ENCODE measurements around the gene SLC25A45.
"Not testable (repeated sequence)": the region's sequence is repeated elsewhere in the genome, so short reads cannot be mapped to it uniquely, and the experiment has no call there.

Gene SLC25A45

DNA sequence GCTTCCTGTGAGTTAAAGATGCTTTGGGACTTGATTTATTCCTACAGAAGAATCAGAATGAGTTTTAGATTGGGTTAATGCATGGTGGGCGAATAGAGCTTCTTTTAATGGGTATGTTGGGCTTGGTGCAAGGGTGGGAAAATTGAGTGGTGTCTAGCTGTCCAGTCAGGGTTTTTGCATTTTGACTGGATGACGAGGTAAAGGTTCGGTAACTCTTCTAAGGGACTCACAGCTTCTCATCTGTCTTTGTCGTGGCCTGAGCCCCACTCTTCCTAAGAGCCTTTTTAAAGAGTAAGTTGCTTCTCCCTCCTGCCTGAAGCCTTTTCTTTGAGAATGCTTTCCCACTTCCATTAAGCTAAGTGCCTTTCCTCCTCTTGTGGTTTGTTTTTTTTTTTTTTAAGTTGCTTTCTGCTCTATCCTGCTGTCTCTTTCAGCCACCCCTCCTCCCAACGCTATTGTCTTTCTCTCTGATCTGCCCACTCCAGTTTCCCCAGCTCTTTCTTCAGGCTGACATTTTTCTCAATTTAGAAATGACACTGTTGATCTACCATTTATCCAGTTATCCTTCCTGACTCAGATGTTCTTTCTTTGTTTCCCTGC, 47.6 kb downstream of the SLC25A45 start:
- ChIA-PET POLR2A (interaction anchor here (0.9 to 2.8 kb wide), 5 partner anchors 12 to 165 kb away, joined by 3 to 46 read pairs (median 3); partner anchors contain the start of gene TIGD3), CTCF (interaction anchor here (0.6 to 2.1 kb wide), 3 partner anchors 20 to 130 kb away, joined by 4 to 7 read pairs (median 5); no protein-coding TSS in a partner anchor)
- DNase-seq (ENCODE audit: extremely low spot score): no peak
- TF ChIP-seq SUZ12 (IDR thresholded peaks at IDR 0.05): no peak
- no peak for TF ChIP-seq NFRKB (IDR thresholded peaks at IDR 0.05)
- TF ChIP-seq CTBP1 (IDR thresholded peaks at IDR 0.05; ENCODE audit: borderline replicate concordance): no peak
- TF ChIP-seq ARNT (IDR thresholded peaks at IDR 0.05): no peak

DNA sequence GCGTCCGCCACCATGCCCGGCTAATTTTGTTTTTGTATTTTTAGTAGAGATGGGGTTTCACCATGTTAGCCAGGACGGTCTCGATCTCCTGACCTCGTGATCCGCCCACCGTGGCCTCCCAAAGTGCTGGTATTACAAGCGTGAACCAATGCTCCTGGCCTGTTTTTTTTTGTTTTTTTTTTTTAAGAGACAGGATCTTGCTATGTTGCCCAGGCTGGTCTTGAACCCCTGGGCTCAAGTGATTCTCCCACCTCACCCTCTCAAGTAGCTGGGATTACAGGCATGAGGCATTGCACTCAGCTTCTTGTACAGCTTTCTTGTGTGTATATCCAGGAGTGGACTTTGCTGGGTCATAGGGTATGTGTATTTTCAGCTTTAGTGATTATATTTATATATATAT, 49.9 kb downstream of the SLC25A45 start:
- POLR2A ChIA-PET: interaction anchor here (0.6 to 2.8 kb wide), 12 partner anchors 9 to 228 kb away, joined by 3 to 46 read pairs (median 7); partner anchors contain the start of genes CDC42EP2, POLA2 and TIGD3
- CTCF ChIA-PET: interaction anchor here (1.4 to 1.7 kb wide), 2 partner anchors 17 to 58 kb away, joined by 7 to 10 read pairs; no protein-coding TSS in a partner anchor

DNA sequence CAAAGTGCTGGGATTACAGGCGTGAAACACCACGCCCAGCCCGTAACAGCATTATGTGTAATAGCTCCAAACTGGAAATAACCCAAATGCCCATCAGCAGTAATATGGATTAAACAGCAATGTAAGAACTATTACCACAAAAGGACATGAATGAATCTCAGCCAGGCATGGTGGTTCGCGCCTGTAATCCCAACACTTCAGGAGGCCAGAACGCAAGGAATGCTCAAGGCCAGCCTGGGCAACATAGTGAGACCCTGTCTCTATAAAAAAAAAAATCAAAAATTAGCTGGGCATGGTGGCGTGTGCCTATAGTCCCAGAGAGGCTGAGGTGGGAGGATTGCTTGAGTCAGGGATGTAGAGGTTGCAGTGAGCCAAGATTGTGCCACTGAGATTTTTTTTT, 51.9 kb downstream of the SLC25A45 start:
- TF ChIP-seq, protein P1, sequence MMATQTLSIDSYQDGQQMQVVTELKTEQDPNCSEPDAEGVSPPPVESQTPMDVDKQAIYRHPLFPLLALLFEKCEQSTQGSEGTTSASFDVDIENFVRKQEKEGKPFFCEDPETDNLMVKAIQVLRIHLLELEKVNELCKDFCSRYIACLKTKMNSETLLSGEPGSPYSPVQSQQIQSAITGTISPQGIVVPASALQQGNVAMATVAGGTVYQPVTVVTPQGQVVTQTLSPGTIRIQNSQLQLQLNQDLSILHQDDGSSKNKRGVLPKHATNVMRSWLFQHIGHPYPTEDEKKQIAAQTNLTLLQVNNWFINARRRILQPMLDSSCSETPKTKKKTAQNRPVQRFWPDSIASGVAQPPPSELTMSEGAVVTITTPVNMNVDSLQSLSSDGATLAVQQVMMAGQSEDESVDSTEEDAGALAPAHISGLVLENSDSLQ (IDR thresholded peaks at IDR 0.05): no peak
- TF ChIP-seq SUZ12 (IDR thresholded peaks at IDR 0.05) (no peak), BHLHE40 (IDR thresholded peaks at IDR 0.05; ENCODE audit: borderline replicate concordance) (no peak), ELF4 (IDR thresholded peaks at IDR 0.05) (no peak), FOXK2 (IDR thresholded peaks at IDR 0.05) (no peak), ZNF384 (IDR thresholded peaks at IDR 0.05) (no peak), LEF1 (IDR thresholded peaks at IDR 0.05; ENCODE audit: borderline replicate concordance) (no peak), SP1 (IDR thresholded peaks at IDR 0.05) (no peak), ARNT (IDR thresholded peaks at IDR 0.05) (no peak)
- CTCF ChIA-PET: interaction anchor here (1.0 to 3.2 kb wide), 10 partner anchors 8 to 149 kb away, joined by 3 to 60 read pairs (median 5); partner anchors contain the start of gene CDC42EP2
- POLR2A ChIA-PET: interaction anchor here (0.7 to 2.7 kb wide), 5 partner anchors 14 to 170 kb away, joined by 3 to 15 read pairs (median 3); partner anchors contain the start of genes CDC42EP2 and POLA2
- no peak for DNase-seq (ENCODE audit: extremely low spot score)

More for the DNA sequence above, 49.9 kb downstream of the SLC25A45 start:
- DNase-seq (ENCODE audit: extremely low spot score): not testable (repeated sequence)

DNA sequence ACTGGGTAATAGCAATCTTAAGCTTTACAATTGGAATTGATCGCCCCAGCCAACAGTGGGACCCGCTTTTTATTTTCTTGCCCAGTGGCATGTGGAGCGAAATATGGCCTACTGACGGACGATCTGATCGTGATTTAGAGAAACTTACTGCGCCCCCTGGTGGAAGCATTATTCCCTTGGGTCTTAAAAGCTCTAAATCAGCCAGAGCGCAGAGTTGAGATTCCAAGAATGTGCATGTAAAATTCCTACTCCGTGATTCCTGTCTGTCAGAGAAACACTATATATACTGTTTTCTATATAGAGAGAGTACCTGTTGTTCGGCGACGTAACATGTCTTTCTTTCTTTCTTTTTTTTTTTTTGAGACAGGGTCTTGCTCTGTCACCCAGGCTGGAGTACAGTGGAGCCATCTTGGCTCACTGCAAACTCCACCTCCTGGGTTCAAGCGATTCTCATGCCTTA, 52.5 kb downstream of the SLC25A45 start:
- DNase-seq (ENCODE audit: extremely low spot score): peak; percentile 69
- TF ChIP-seq L3MBTL2 (conservative IDR thresholded peaks at IDR 0.05) (peak; percentile 50; the same call in 1 of the 2 replicates), ARNT (IDR thresholded peaks at IDR 0.05) (no peak), SUZ12 (IDR thresholded peaks at IDR 0.05) (no peak), SP1 (IDR thresholded peaks at IDR 0.05) (no peak), NFRKB (IDR thresholded peaks at IDR 0.05) (no peak)
- TF ChIP-seq, protein P1 (IDR thresholded peaks at IDR 0.05): peak; percentile 79
- ChIA-PET CTCF (interaction anchor here (0.7 to 3.2 kb wide), 13 partner anchors 8 to 149 kb away, joined by 3 to 60 read pairs (median 4); partner anchors contain the start of genes CDC42EP2 and POLA2), POLR2A (interaction anchor here (0.7 to 2.7 kb wide), 6 partner anchors 14 to 208 kb away, joined by 3 to 15 read pairs (median 3); partner anchors contain the start of genes CDC42EP2, FAU, MRPL49 and POLA2)

DNA sequence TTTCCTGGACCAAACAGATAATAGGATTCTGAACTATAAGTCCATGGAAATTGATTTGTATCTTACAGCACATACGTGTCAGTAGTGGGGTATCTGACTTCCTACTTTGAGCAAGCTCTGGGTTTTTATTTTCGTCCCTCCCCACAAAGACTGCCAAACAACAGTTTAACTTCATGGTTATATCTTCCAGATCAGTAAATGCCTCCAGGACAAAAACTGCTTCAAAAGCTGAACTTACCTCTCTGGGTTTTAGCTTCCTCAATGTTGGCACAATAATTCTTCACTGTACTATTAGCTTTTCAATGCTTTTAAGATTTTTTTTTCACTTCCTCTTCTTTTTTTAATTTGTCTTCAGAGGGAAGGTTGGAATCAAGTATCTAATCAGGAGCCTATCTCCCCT, 53.0 kb downstream of the SLC25A45 start:
- CTCF ChIA-PET: interaction anchor here (0.6 to 3.2 kb wide), 13 partner anchors 9 to 124 kb away, joined by 3 to 60 read pairs (median 5); partner anchors contain the start of genes CDC42EP2 and POLA2
- DNase-seq (ENCODE audit: extremely low spot score): no peak
- TF ChIP-seq FOXM1 (IDR thresholded peaks at IDR 0.05; ENCODE audit: borderline replicate concordance) (no peak), FOXA1 (IDR thresholded peaks at IDR 0.05) (no peak), CTBP1 (IDR thresholded peaks at IDR 0.05; ENCODE audit: borderline replicate concordance) (no peak), ARNT (IDR thresholded peaks at IDR 0.05) (no peak), ELF4 (IDR thresholded peaks at IDR 0.05) (no peak), NFRKB (IDR thresholded peaks at IDR 0.05) (no peak), LEF1 (IDR thresholded peaks at IDR 0.05; ENCODE audit: borderline replicate concordance) (no peak), L3MBTL2 (conservative IDR thresholded peaks at IDR 0.05) (no peak), SUZ12 (IDR thresholded peaks at IDR 0.05) (no peak), BHLHE40 (IDR thresholded peaks at IDR 0.05; ENCODE audit: borderline replicate concordance) (no peak), SP1 (IDR thresholded peaks at IDR 0.05) (no peak), HDGF (IDR thresholded peaks at IDR 0.05; ENCODE audit: borderline replicate concordance) (no peak), FOXK2 (IDR thresholded peaks at IDR 0.05) (no peak), ZNF384 (IDR thresholded peaks at IDR 0.05) (no peak), TARDBP (IDR thresholded peaks at IDR 0.05) (no peak)
- TF ChIP-seq, protein P1 (IDR thresholded peaks at IDR 0.05): no peak
- POLR2A ChIA-PET: interaction anchor here (0.9 to 2.7 kb wide), 4 partner anchors 14 to 208 kb away, joined by 3 to 15 read pairs (median 6); partner anchors contain the start of genes CDC42EP2, FAU, MRPL49 and POLA2

DNA sequence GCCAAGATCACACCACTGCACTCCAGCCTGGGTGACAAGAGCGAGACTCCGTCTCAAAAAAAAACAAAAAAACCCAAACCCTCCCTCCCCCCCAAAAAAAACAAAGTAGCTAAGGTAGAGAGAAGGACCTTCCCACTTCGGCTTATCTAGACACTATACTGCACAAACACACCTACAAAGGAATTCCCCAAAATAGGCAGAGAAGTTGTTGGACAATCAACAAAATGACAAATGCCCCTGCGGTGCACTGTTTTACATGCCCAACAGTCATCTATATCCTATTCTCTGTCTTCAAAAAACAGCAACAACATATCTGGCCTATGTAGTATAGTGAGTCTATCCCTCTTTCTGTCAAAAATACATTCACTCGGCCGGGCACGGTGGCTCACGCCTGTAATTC, 55.4 kb downstream of the SLC25A45 start:
- ChIA-PET CTCF (no interaction called here), POLR2A (interaction anchor here (0.9 kb wide), 1 partner anchor 12 kb away, joined by 3 read pairs; no protein-coding TSS in a partner anchor)
- TF ChIP-seq SUZ12 (IDR thresholded peaks at IDR 0.05) (no peak), LEF1 (IDR thresholded peaks at IDR 0.05; ENCODE audit: borderline replicate concordance) (no peak), L3MBTL2 (conservative IDR thresholded peaks at IDR 0.05) (no peak), ELF4 (IDR thresholded peaks at IDR 0.05) (no peak), FOXA1 (IDR thresholded peaks at IDR 0.05) (no peak), CTBP1 (IDR thresholded peaks at IDR 0.05; ENCODE audit: borderline replicate concordance) (no peak), SP1 (IDR thresholded peaks at IDR 0.05) (no peak), FOXK2 (IDR thresholded peaks at IDR 0.05) (no peak), BHLHE40 (IDR thresholded peaks at IDR 0.05; ENCODE audit: borderline replicate concordance) (no peak), ARNT (IDR thresholded peaks at IDR 0.05) (no peak), HDGF (IDR thresholded peaks at IDR 0.05; ENCODE audit: borderline replicate concordance) (no peak), FOXM1 (IDR thresholded peaks at IDR 0.05; ENCODE audit: borderline replicate concordance) (no peak), TARDBP (IDR thresholded peaks at IDR 0.05) (no peak), NFRKB (IDR thresholded peaks at IDR 0.05) (no peak), ZNF384 (IDR thresholded peaks at IDR 0.05) (no peak)
- TF ChIP-seq, protein P1 (IDR thresholded peaks at IDR 0.05): no peak
- no peak for DNase-seq (ENCODE audit: extremely low spot score)

Data from HEK293T (cell line).